Neural cell (in vitro differentiated cells): ENCODE measurements around the gene ASIC1.

Experiments
- CTCF ChIP-seq: fragments of 450-650 bp; IDR thresholded peaks from 2 replicates; pipeline ENCODE4 v1.5.1; 2014; ENCODE audit warnings: antibody characterized with exemption, mild to moderate bottlenecking, moderate library complexity; ENCODE audit not compliant: poor library complexity, severe bottlenecking
- EP300 ChIP-seq: fragments of 450-650 bp; conservative IDR thresholded peaks from 2 replicates; pipeline ENCODE4 v1.6.1; 2014; ENCODE audit warnings: antibody characterized with exemption, mild to moderate bottlenecking, moderate library complexity; ENCODE audit not compliant: poor library complexity, severe bottlenecking
- EZH2 ChIP-seq: fragments of 200-600, 300-800 bp; shearing (Covaris generic), sonication (generic); IDR thresholded peaks from 2 replicates; pipeline ENCODE4 v1.6.1; 2014; ENCODE audit warnings: antibody characterized with exemption, low read length, borderline replicate concordance, mild to moderate bottlenecking; ENCODE audit not compliant: insufficient read depth, poor library complexity, severe bottlenecking
- MXI1 ChIP-seq: fragments of 450-650 bp; conservative IDR thresholded peaks from 2 replicates; pipeline ENCODE4 v1.6.1; 2014; ENCODE audit warnings: antibody characterized with exemption, mild to moderate bottlenecking; ENCODE audit not compliant: poor library complexity, severe bottlenecking
- POLR2AphosphoS5 ChIP-seq: IDR thresholded peaks from 2 replicates; pipeline ENCODE4 v1.6.1; 2012
- RAD21 ChIP-seq: fragments of 450-650 bp; conservative IDR thresholded peaks from 2 replicates; pipeline ENCODE4 v1.6.1; 2014; ENCODE audit warnings: antibody characterized with exemption, mild to moderate bottlenecking, moderate library complexity
- REST ChIP-seq: IDR thresholded peaks from 2 replicates; pipeline ENCODE4 v1.6.1; 2012; ENCODE audit warnings: borderline replicate concordance
- SMC3 ChIP-seq: fragments of 450-650 bp; conservative IDR thresholded peaks from 2 replicates; pipeline ENCODE4 v1.6.1; 2014; ENCODE audit warnings: antibody characterized with exemption, mild to moderate bottlenecking, moderate library complexity; ENCODE audit not compliant: poor library complexity
- TAF1 ChIP-seq: IDR thresholded peaks from 2 replicates; pipeline ENCODE4 v1.6.1; 2012; ENCODE audit warnings: low read depth

GRCh38 chr12:50119387-50119786 lies 62.0 kb downstream of the ASIC1 start:
- TF ChIP-seq EZH2 (no peak), SMC3 (no peak), CTCF (no peak), RAD21 (no peak), TAF1 (no peak), POLR2AphosphoS5 (no peak), MXI1 (no peak), REST (no peak), EP300 (no peak)
